ENCODE data around the gene RASA2.
"Not testable (repeated sequence)": the region's sequence is repeated elsewhere in the genome, so short reads cannot be mapped to it uniquely, and the experiment has no call there.

Gene RASA2

GRCh38 chr3:141456301-141456625 lies 30.6 kb upstream of the RASA2 start:
- no peak for DNase-seq (ENCODE audit: low spot score)

GRCh38 chr3:141457624-141458236 lies 29.1 kb upstream of the RASA2 start:
- DNase-seq (ENCODE audit: low spot score): no peak

- DNase-seq (ENCODE audit: low spot score): no peak
Measured at GRCh38 chr3:141459008-141459407, 27.8 kb upstream of the RASA2 start.

- peak; percentile 84 for DNase-seq (ENCODE audit: low spot score)
Measured at GRCh38 chr3:141460097-141460704, 26.6 kb upstream of the RASA2 start.

GRCh38 chr3:141462176-141462859 lies 24.5 kb upstream of the RASA2 start:
- DNase-seq (ENCODE audit: low spot score): no peak

GRCh38 chr3:141465221-141465620 lies 21.6 kb upstream of the RASA2 start:
- DNase-seq (ENCODE audit: low spot score): no peak

GRCh38 chr3:141466633-141467169 lies 20.1 kb upstream of the RASA2 start:
- DNase-seq (ENCODE audit: low spot score): no peak

GRCh38 chr3:141469720-141470119 lies 17.1 kb upstream of the RASA2 start:
- no peak for DNase-seq (ENCODE audit: low spot score)

GRCh38 chr3:141471160-141471559 lies 15.7 kb upstream of the RASA2 start:
- no peak for DNase-seq (ENCODE audit: low spot score)

- DNase-seq (ENCODE audit: low spot score): no peak
Measured at GRCh38 chr3:141476033-141476432, 10.8 kb upstream of the RASA2 start.

- no peak for DNase-seq (ENCODE audit: low spot score)
Measured at GRCh38 chr3:141477224-141477623, 9.6 kb upstream of the RASA2 start.

GRCh38 chr3:141478139-141478538 lies 8.7 kb upstream of the RASA2 start:
- DNase-seq (ENCODE audit: low spot score): no peak

GRCh38 chr3:141478840-141479239 lies 8.0 kb upstream of the RASA2 start:
- not testable (repeated sequence) for DNase-seq (ENCODE audit: low spot score)

GRCh38 chr3:141482245-141482922 lies 4.4 kb upstream of the RASA2 start:
- DNase-seq (ENCODE audit: low spot score): no peak

GRCh38 chr3:141484701-141485287 lies 2.0 kb upstream of the RASA2 start:
- no peak for DNase-seq (ENCODE audit: low spot score)

GRCh38 chr3:141485641-141486495 lies 959 bp upstream of the RASA2 start:
- peak; percentile 3 for DNase-seq (ENCODE audit: low spot score)

- DNase-seq (ENCODE audit: low spot score): no peak
Measured at GRCh38 chr3:141486496-141486745, 406 bp upstream of the RASA2 start.

- DNase-seq (ENCODE audit: low spot score): peak; percentile 75
Measured at GRCh38 chr3:141487521-141488252, 860 bp downstream of the RASA2 start.

- no peak for DNase-seq (ENCODE audit: low spot score)
Measured at GRCh38 chr3:141489203-141489602, 2.4 kb downstream of the RASA2 start.

GRCh38 chr3:141491081-141491480 lies 4.3 kb downstream of the RASA2 start:
- no peak for DNase-seq (ENCODE audit: low spot score)

- DNase-seq (ENCODE audit: low spot score): no peak
Measured at GRCh38 chr3:141491929-141492328, 5.1 kb downstream of the RASA2 start.

All from SK-N-DZ (cell line).